ENCODE data around the gene PEX5L. TPM values are rescaled to one million over a fixed set of nuclear protein-coding genes. Genes with fewer than 3 reads are reported as not detected.
A peak's percentile ranks its signal among the peaks of the same experiment; 100 is the strongest.

PEX5L gene
- polyA plus RNA-seq, 2 of the 4 experiments (the other 2 are of a cell fraction) = 0.06 to 0.08 TPM

DNA sequence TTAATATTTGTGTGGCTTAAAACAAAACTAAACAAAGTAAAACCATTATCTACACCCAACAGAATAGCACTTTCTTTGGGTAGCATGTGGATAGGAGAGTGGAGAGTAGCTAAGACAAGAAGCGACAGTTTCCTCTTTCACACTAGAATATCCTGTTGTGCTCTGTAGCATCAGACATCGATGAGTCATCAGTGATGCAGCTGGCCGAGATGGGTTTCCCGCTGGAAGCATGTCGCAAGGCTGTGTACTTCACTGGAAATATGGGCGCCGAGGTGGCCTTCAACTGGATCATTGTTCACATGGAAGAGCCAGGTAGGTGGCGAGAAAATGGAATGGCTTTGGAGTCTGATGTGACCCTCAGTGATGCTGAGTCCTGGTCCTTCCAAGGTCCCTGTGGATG lies 275.8 kb downstream of the PEX5L start:
- 0 out of 3 replicates have a peak, but pooled peaks cover 3% of the 10 kb centered on the region for H3K4me1 ChIP-seq
- FAIRE-seq = no peak
- H3K4me2 ChIP-seq = no peak overlapping the region
- CTCF ChIA-PET = interaction anchor here (1.5 kb wide), 1 partner anchor 10 kb away, joined by 6 read pairs; no protein-coding TSS in a partner anchor
- TF ChIP-seq, protein P1, sequence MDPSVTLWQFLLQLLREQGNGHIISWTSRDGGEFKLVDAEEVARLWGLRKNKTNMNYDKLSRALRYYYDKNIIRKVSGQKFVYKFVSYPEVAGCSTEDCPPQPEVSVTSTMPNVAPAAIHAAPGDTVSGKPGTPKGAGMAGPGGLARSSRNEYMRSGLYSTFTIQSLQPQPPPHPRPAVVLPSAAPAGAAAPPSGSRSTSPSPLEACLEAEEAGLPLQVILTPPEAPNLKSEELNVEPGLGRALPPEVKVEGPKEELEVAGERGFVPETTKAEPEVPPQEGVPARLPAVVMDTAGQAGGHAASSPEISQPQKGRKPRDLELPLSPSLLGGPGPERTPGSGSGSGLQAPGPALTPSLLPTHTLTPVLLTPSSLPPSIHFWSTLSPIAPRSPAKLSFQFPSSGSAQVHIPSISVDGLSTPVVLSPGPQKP (IDR thresholded peaks at IDR 0.05; ENCODE audit: low read depth, low read length) = no peak
- TF ChIP-seq FOSL2 (IDR thresholded peaks at IDR 0.05) (0 out of 2 replicates have a peak, but pooled peaks have one; percentile 9), FOSL2 (CRISPR knock-in tag; IDR thresholded peaks at IDR 0.05) (peak; percentile 84), EHF (CRISPR knock-in tag; IDR thresholded peaks at IDR 0.05) (no peak), SREBF2 (IDR thresholded peaks at IDR 0.05) (no peak), CEBPB (IDR thresholded peaks at IDR 0.05) (0 out of 4 replicates have a peak, but pooled peaks of 1 of the 2 experiments have one; percentile 36), ZC3H11A (IDR thresholded peaks at IDR 0.05) (no peak)
- WGBS (ENCODE audit: missing lambda C conversion rate) = 57% methylated on average over 8 of the region's 8 CpGs
- ATAC-seq = peak; percentile 62 to 67; a peak in 4 of 6 replicates
- no peak overlapping the region for H3K27ac ChIP-seq
- no peaks in the 10 kb centered on the region for H3K9me3 ChIP-seq
- peak; percentile 6 to 33 for DNase-seq (ENCODE audit: low read depth in 1 of 2, low spot score in 1 of 2)
- POLR2A ChIA-PET = no interaction called here
- H3K4me3 ChIP-seq = no peak overlapping the region

- no peak for FAIRE-seq
- peak; percentile 64 to 78; a peak in 5 of 6 replicates for ATAC-seq
These were observed 285.9 kb downstream of the PEX5L start for GRCh38 chr3:179750720-179751328.

DNA sequence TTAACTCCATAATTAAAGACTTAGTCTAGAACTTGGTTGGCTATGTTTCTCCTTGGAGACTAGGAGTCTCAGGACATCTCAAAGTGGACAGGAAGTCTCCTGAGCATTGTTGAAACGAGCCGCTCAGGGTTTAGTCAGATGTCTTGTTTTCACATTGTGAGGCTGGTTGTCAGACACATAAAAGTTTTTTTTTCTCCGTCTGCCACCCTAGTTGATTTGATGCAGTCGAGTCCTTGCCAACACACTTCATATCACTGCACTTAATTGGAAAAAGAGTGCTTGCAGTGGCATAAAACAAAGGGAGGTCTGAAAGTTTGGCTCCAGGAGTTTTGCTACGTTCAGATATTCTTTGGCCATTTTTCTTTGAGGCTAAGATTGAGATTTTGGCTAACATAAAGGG lies 291.0 kb downstream of the PEX5L start:
- ChIA-PET POLR2A (no interaction called here), CTCF (no interaction called here)
- Histone ChIP-seq H3K4me3 (no peak overlapping the region), H3K4me1 (no peaks in the 10 kb centered on the region), H3K27ac (no peak overlapping the region), H3K9me3 (no peaks in the 10 kb centered on the region), H3K4me2 (no peak overlapping the region)
- DNase-seq (ENCODE audit: low read depth in 1 of 2, low spot score in 1 of 2) (no peak), FAIRE-seq (no peak), ATAC-seq (no peak)
- 75% methylated on average over 5 of the region's 5 CpGs for WGBS (ENCODE audit: missing lambda C conversion rate)
- TF ChIP-seq ZNF302 (CRISPR knock-in tag; IDR thresholded peaks at IDR 0.05) (no peak), ZC3H11A (IDR thresholded peaks at IDR 0.05) (no peak), PHF8 (IDR thresholded peaks at IDR 0.05; ENCODE audit: borderline replicate concordance, low read depth) (no peak), CBX8 (IDR thresholded peaks at IDR 0.05) (no peak), EHF (CRISPR knock-in tag; IDR thresholded peaks at IDR 0.05) (no peak), FOSB (CRISPR knock-in tag; IDR thresholded peaks at IDR 0.05) (no peak), MAX (IDR thresholded peaks at IDR 0.05) (no peak), E2F6 (IDR thresholded peaks at IDR 0.05; ENCODE audit: borderline replicate concordance, low read depth) (no peak), RAD21 (conservative IDR thresholded peaks at IDR 0.05 in 1 of 2, IDR thresholded peaks at IDR 0.05 in 1 of 2) (no peak), JUN (IDR thresholded peaks at IDR 0.05) (no peak), JUNB (IDR thresholded peaks at IDR 0.05) (no peak), GATA3 (IDR thresholded peaks at IDR 0.05; ENCODE audit: borderline replicate concordance) (no peak)
- TF ChIP-seq, protein P2, sequence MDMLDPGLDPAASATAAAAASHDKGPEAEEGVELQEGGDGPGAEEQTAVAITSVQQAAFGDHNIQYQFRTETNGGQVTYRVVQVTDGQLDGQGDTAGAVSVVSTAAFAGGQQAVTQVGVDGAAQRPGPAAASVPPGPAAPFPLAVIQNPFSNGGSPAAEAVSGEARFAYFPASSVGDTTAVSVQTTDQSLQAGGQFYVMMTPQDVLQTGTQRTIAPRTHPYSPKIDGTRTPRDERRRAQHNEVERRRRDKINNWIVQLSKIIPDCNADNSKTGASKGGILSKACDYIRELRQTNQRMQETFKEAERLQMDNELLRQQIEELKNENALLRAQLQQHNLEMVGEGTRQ (IDR thresholded peaks at IDR 0.05) = no peak

More at GRCh38 chr3:179750720-179751328, 285.9 kb downstream of the PEX5L start:
- DNase-seq (ENCODE audit: low read depth in 1 of 2, low spot score in 1 of 2) = peak in 1 of 2 experiments; percentile 27
- H3K9me3 ChIP-seq = no peaks in the 10 kb centered on the region
- TF ChIP-seq CHD2 (IDR thresholded peaks at IDR 0.05; ENCODE audit: low read length, partially characterized antibody) (no peak), RAD21 (conservative IDR thresholded peaks at IDR 0.05 in 1 of 2, IDR thresholded peaks at IDR 0.05 in 1 of 2) (peak; percentile 31 to 40; a peak in 4 of 5 replicates), CTCF (IDR thresholded peaks at IDR 0.05) (peak; percentile 36; the same call in 2 of the 3 replicates)
- H3K4me2 ChIP-seq = no peak overlapping the region
- WGBS (ENCODE audit: missing lambda C conversion rate) = 61% methylated on average over 6 of the region's 6 CpGs
- ChIA-PET CTCF (interaction anchor here (0.6 to 2.4 kb wide), 8 partner anchors 10 to 1949 kb away, joined by 3 to 7 read pairs (median 3); no protein-coding TSS in a partner anchor), POLR2A (no interaction called here)
- no peak overlapping the region for H3K4me3 ChIP-seq
- no peak overlapping the region for H3K27ac ChIP-seq
- H3K4me1 ChIP-seq = no peaks in the 10 kb centered on the region

Measured in A549 (cell line).